NT2/D1 (cell line): ENCODE data around the gene RYR2.

Experiments used
- DNase-seq: peaks from one replicate; pipeline ENCODE4 v3.0.0-alpha.2; 2011; ENCODE audit warnings: low read depth, low spot score
- H3K27me3 ChIP-seq: 2 replicates; pipeline ENCODE4 v1.6.0; 2011; ENCODE audit warnings: mild to moderate bottlenecking; ENCODE audit not compliant: insufficient read length, insufficient read depth
- H3K36me3 ChIP-seq: 2 replicates; pipeline ENCODE4 v1.6.1; 2011; ENCODE audit warnings: mild to moderate bottlenecking, low read length, mixed read lengths; ENCODE audit not compliant: insufficient read depth, insufficient read length
- H3K4me1 ChIP-seq: 2 replicates; pipeline ENCODE4 v1.5.1; 2011; ENCODE audit not compliant: insufficient read depth, insufficient read length
- H3K4me3 ChIP-seq: 2 replicates; pipeline ENCODE4 v1.5.1; 2011; ENCODE audit warnings: low read depth; ENCODE audit not compliant: insufficient read length
- H3K9ac ChIP-seq: 2 replicates; pipeline ENCODE4 v1.6.0; 2011; ENCODE audit warnings: low read depth; ENCODE audit not compliant: insufficient read length
- H3K9me3 ChIP-seq: 2 replicates; pipeline ENCODE4 v1.5.1; 2011; ENCODE audit warnings: mild to moderate bottlenecking, low read length; ENCODE audit not compliant: insufficient read depth
- SUZ12 ChIP-seq: IDR thresholded peaks from 2 replicates; pipeline ENCODE4 v1.6.1; 2011; ENCODE audit not compliant: insufficient read length, insufficient read depth; ENCODE audit errors: extremely low read depth
- YY1 ChIP-seq: IDR thresholded peaks from 2 replicates; pipeline ENCODE4 v1.6.1; 2011; ENCODE audit not compliant: insufficient read length, insufficient read depth
- ZNF274 ChIP-seq: IDR thresholded peaks from 2 replicates; pipeline ENCODE4 v1.6.1; 2011; ENCODE audit warnings: mild to moderate bottlenecking, low read depth, low read length

RYR2 gene

DNA sequence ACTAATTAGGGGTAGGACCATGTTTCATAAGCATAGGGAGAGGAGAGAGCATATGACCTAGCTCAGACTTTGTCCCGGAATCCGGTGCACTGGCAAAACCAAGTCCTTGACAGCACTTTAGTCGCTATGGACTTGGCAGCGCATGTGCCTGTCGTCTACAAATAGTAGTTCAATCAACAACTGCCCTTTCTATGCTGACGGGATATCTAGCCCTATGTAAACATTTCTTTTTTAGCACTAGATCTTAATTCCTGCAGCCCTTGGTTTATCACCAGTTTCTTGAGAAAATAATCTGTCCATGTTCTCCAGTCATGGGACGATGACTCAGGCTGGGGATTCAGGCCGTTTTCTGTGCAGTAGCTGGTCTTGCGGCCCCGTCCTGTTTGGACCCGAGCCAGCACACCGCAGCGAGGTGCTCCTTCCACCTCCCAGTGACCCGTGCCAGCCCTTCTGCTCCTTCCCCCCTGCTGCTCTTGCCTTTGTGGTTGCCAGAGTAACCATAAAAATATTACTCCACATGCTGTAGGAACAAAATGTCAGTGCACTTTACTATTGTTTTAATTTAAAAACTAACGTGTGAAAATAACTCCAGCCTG lies 29.1 kb upstream of the RYR2 start:
- no peaks in the 10 kb centered on the region for H3K27me3 ChIP-seq
- H3K9me3 ChIP-seq: no peaks in the 10 kb centered on the region
- TF ChIP-seq SUZ12: no peak
- TF ChIP-seq YY1: no peak
- TF ChIP-seq ZNF274: no peak
- H3K4me1 ChIP-seq: no peaks in the 10 kb centered on the region
- DNase-seq: no peak
- no peaks in the 10 kb centered on the region for H3K36me3 ChIP-seq
- no peak overlapping the region for H3K4me3 ChIP-seq
- no peak overlapping the region for H3K9ac ChIP-seq

DNA sequence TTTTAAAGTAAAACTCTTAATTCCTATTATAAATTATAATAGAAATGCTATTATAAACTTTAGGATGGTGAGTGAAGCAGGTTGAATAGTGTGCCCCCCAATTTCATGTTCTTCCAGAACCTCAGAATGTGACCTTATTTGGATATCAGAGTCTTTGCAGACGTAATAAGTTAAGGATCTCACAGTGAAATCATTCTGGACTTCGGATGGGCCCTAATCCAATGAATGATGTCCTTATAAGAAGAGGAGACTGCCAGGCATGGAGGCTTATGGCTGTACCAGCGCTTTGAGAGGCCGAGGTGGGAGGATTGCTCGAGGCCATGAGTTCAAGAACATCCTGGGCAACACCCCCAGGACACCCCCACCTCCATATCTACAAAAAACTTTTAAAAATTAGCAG lies 28.4 kb upstream of the RYR2 start:
- no peak for DNase-seq
- H3K4me3 ChIP-seq: no peak overlapping the region
- no peak overlapping the region for H3K9ac ChIP-seq
- H3K27me3 ChIP-seq: no peaks in the 10 kb centered on the region
- TF ChIP-seq ZNF274 (no peak), YY1 (no peak)
- no peaks in the 10 kb centered on the region for H3K9me3 ChIP-seq
- H3K36me3 ChIP-seq: no peaks in the 10 kb centered on the region
- H3K4me1 ChIP-seq: no peaks in the 10 kb centered on the region

DNA sequence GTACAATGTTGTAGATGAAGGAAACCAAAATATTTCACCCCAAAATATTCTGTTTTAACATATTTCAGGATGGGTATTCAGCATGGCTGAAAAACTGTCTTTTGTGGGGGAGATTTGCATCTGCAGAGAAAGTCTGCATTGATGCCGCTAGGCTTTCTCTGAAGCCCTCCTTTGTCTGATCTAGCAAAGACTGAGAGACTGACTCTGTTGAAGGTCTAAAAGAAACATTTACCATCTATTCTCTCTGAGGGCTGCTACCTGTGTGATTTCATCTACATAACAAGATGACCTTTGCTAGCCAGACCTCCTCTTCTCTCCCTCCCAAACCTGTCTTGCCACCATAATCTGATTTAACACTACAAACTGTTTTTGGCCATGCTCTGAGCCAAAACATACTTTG lies 25.4 kb upstream of the RYR2 start:
- TF ChIP-seq YY1 (no peak), SUZ12 (no peak), ZNF274 (no peak)
- no peaks in the 10 kb centered on the region for H3K4me1 ChIP-seq
- no peaks in the 10 kb centered on the region for H3K27me3 ChIP-seq
- H3K4me3 ChIP-seq: no peak overlapping the region
- H3K9me3 ChIP-seq: no peaks in the 10 kb centered on the region
- H3K9ac ChIP-seq: no peak overlapping the region
- H3K36me3 ChIP-seq: no peaks in the 10 kb centered on the region
- DNase-seq: peak; percentile 77

DNA sequence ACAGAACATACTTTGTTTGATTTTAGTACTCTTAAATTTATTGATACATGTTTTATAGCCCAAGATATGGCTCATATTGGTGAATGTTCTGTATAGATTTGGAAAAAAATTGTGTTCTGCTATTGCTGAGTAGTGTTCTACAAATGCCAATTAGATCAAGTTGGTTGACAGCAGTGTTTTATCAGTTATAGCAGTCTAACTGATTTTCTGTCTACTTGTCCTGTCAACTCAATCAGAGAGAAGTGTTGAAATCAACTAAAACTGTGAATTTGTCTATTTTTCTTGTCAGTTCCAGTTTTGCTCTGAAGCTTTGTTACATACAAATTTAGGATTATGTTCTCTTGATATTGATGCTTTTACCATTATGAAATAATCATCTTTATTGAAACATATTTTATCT lies 23.1 kb upstream of the RYR2 start:
- no peak for DNase-seq
- TF ChIP-seq ZNF274 (no peak), YY1 (no peak), SUZ12 (no peak)
- H3K9me3 ChIP-seq: no peaks in the 10 kb centered on the region

DNA sequence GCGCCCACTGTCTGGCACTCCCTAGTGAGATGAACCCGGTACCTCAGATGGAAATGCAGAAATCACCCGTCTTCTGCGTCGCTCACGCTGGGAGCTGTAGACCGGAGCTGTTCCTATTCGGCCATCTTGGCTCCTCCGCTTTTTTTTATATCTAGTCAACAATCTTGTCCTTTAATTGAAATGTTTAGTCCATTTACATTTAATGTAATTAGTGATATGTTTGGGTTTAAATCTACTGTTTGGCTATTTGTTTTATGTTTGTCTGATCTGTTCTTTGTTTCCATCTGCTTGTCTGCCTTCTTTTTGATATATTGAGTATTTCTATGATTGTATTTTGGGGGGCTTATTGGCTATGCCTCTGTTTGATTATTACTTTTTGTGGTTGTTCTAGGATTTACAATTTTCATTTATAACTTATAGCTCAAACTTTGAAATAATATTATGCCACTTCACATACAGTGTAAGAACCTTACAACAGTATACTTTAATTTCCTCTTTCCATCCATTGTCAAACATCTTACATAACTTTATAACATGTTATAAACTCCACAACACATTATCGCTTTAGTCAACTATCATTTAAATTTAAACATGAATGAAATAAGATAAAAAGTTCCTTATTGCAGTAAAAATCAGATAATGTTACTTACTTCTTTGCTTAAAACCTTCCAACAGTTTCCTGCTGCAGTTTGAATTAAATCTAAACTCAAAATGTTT lies 16.5 kb upstream of the RYR2 start:
- peaks cover 19% of the 10 kb centered on the region for H3K9me3 ChIP-seq
- no peaks in the 10 kb centered on the region for H3K36me3 ChIP-seq

More for the DNA sequence above, 23.1 kb upstream of the RYR2 start:
- no peaks in the 10 kb centered on the region for H3K36me3 ChIP-seq
- H3K4me1 ChIP-seq: no peaks in the 10 kb centered on the region
- no peaks in the 10 kb centered on the region for H3K27me3 ChIP-seq
- no peak overlapping the region for H3K9ac ChIP-seq
- no peak overlapping the region for H3K4me3 ChIP-seq

DNA sequence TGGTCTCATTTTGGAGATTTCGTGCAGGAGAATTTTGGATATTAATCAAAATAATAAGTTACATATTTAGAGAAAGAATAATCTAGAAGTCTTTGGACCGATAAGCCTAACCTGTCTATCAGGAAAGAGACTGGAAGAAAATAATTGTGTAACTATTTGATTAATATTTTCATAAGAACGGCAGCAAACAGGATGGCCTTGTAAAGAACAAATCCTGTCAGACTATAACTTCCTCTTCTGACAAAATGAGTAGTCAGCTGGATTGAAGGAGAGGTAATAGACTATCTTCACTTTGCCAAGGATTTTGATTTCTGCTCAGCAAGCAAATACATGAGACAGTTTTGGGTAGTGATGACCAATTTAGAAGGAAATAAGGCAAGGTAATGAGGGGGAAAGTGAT lies 12.7 kb upstream of the RYR2 start:
- Histone ChIP-seq H3K36me3 (no peaks in the 10 kb centered on the region), H3K9ac (no peak overlapping the region), H3K27me3 (peaks cover 2% of the 10 kb centered on the region), H3K9me3 (peaks cover 19% of the 10 kb centered on the region), H3K4me3 (no peak overlapping the region), H3K4me1 (peaks cover 4% of the 10 kb centered on the region)
- TF ChIP-seq YY1 (no peak), ZNF274 (no peak), SUZ12 (no peak)
- no peak for DNase-seq

More for the DNA sequence above, 16.5 kb upstream of the RYR2 start:
- no peak for DNase-seq
- Histone ChIP-seq H3K4me3 (no peak overlapping the region), H3K9ac (no peak overlapping the region), H3K27me3 (no peaks in the 10 kb centered on the region), H3K4me1 (peaks cover 4% of the 10 kb centered on the region)
- TF ChIP-seq SUZ12 (no peak), YY1 (no peak), ZNF274 (no peak)

DNA sequence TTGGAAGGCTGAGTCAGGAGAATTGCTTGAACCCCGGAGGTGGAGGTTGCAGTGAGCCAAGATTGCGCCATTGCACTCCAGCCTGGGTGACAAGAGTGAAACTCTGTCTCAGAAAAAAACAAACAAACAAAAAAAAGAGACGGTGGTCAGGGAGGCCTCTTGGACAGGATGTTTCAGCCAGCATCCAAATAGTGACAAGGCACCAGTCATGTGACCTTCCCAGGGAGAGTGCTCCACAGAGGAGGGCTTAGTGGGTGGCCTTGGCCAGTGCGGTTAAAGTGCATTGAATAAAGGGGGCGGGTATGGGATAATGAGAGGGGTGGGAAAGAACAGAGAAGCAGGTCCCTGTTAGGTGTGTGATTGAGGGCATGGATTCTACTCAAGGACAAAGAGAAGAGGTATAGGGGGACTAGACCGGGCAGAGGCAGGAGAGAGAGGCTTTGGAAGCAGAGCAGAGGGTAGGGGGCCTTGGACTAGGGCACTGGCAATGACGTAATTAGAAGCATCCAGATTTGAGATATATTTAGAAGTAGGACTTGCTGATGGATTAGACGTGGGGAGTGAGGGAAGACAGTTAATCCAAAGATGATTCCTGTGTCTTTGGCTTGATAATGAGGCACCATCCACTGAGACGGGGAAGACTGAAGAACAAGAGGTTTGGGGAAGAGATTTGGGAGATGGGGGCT lies 12.0 kb upstream of the RYR2 start:
- Histone ChIP-seq H3K9ac (no peak overlapping the region), H3K9me3 (peaks cover 19% of the 10 kb centered on the region), H3K36me3 (no peaks in the 10 kb centered on the region), H3K27me3 (peaks cover 2% of the 10 kb centered on the region), H3K4me1 (peaks cover 4% of the 10 kb centered on the region), H3K4me3 (no peak overlapping the region)
- DNase-seq: no peak
- TF ChIP-seq YY1 (no peak), ZNF274 (no peak), SUZ12 (no peak)
